Testis (tissue), 3 donors: Measurements from ENCODE around the gene CA6. TPM values are rescaled to one million over a fixed set of nuclear protein-coding genes. Genes with fewer than 3 reads are reported as not detected.

Experiments used
- DNase-seq: peaks from one replicate; pipeline ENCODE4 v3.0.0-alpha.2; 2019
- H3K27ac ChIP-seq, 2 donors: fragments of 200-600 bp; sonication (generic); one replicate each; pipeline ENCODE4 v1.5.1; 2019
- H3K27me3 ChIP-seq: fragments of 200-600 bp; sonication (generic); one replicate; pipeline ENCODE4 v1.5.1; 2019
- H3K36me3 ChIP-seq: fragments of 200-600 bp; sonication (generic); one replicate; pipeline ENCODE4 v1.5.1; 2017; ENCODE audit warnings: low read depth; ENCODE audit errors: missing control alignments
- H3K4me1 ChIP-seq: fragments of 200-600 bp; sonication (generic); one replicate; pipeline ENCODE4 v1.5.1; 2019
- H3K4me3 ChIP-seq, 2 donors: fragments of 200-600 bp; sonication (generic); one replicate each; pipeline ENCODE4 v1.5.1; 2017 to 2019
- H3K9me3 ChIP-seq: fragments of 200-600 bp; sonication (generic); one replicate; pipeline ENCODE4 v1.5.1; 2017
- POLR2A ChIP-seq: fragments of 450-650 bp; IDR thresholded peaks from one replicate; pipeline ENCODE4 v1.6.1; 2017; ENCODE audit warnings: antibody characterized with exemption, mild to moderate bottlenecking, moderate library complexity
- WGBS, 2 donors: methylation state at CpG; one replicate each; pipeline ENCODE4 v1.1.5; 2018; 5-methylcytosine and 5-hydroxymethylcytosine counted together
- intact Hi-C: fragments of 100-400 bp; cut with DNase I; formaldehyde crosslinking; loops from one replicate; pipeline ENCODE4 v1.15.1; 2023; ENCODE audit warnings: low total_unique reads
- polyA plus RNA-seq: library from polyadenylated mRNA; stranded (reverse); fragments of 350-450 nt; fragmentation: Illumina TruSeq; extraction: RNeasy Lipid Tissue Mini Kit (QIAGEN cat#74804); gene quantifications from one replicate; pipeline ENCODE4 v1.2.3, GENCODE V29; 2014; ENCODE audit warnings: low read depth, low replicate concordance; ENCODE audit not compliant: insufficient read depth
- total RNA-seq, 2 donors: library from RNA; depleted of rRNA; stranded (reverse); fragments of >200 nt; gene quantifications; one replicate each; pipeline ENCODE4 v1.2.3, GENCODE V29; 2016
- TF ChIP-seq, protein P1 (sequence below), 3 experiments: fragments of 450-650 bp in 2 of 3; fragments of 200-600 bp in 1 of 3; sonication (generic) in 1 of 3; IDR thresholded peaks; one replicate each; pipeline ENCODE4 v1.5.1; 2016 to 2019; ENCODE audit warnings: antibody characterized with exemption in 3 of 3, mild to moderate bottlenecking in 2 of 3, moderate library complexity in 1 of 3

Gene CA6
- total and polyA plus RNA-seq, 3 donors from 2014 or later, result 0.68 TPM; not detected in 2

DNA sequence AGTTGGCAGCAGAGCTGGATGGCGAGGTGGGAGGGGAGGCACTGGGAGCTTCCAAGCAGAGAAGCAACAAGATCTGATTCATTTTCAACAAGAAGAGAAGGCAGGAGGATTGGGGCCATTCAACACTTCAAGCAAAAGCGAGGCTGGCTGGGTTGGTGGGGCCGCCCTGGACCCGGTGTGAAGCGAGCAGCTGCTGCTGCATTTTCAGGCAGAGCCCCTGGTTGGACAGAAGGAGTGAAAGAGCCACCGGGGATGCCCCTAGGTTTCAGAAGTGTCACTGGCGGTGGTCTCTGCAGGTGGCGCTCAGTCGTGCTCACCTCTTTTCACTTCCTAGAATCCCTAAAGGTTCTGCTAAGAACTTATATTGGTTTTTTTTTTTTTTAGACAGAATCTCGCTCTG is 62.6 kb downstream of the CA6 start:
- TF ChIP-seq POLR2A, result no peak
- TF ChIP-seq, protein P1, sequence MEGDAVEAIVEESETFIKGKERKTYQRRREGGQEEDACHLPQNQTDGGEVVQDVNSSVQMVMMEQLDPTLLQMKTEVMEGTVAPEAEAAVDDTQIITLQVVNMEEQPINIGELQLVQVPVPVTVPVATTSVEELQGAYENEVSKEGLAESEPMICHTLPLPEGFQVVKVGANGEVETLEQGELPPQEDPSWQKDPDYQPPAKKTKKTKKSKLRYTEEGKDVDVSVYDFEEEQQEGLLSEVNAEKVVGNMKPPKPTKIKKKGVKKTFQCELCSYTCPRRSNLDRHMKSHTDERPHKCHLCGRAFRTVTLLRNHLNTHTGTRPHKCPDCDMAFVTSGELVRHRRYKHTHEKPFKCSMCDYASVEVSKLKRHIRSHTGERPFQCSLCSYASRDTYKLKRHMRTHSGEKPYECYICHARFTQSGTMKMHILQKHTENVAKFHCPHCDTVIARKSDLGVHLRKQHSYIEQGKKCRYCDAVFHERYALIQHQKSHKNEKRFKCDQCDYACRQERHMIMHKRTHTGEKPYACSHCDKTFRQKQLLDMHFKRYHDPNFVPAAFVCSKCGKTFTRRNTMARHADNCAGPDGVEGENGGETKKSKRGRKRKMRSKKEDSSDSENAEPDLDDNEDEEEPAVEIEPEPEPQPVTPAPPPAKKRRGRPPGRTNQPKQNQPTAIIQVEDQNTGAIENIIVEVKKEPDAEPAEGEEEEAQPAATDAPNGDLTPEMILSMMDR (IDR thresholded peaks at IDR 0.05), result no peak

DNA sequence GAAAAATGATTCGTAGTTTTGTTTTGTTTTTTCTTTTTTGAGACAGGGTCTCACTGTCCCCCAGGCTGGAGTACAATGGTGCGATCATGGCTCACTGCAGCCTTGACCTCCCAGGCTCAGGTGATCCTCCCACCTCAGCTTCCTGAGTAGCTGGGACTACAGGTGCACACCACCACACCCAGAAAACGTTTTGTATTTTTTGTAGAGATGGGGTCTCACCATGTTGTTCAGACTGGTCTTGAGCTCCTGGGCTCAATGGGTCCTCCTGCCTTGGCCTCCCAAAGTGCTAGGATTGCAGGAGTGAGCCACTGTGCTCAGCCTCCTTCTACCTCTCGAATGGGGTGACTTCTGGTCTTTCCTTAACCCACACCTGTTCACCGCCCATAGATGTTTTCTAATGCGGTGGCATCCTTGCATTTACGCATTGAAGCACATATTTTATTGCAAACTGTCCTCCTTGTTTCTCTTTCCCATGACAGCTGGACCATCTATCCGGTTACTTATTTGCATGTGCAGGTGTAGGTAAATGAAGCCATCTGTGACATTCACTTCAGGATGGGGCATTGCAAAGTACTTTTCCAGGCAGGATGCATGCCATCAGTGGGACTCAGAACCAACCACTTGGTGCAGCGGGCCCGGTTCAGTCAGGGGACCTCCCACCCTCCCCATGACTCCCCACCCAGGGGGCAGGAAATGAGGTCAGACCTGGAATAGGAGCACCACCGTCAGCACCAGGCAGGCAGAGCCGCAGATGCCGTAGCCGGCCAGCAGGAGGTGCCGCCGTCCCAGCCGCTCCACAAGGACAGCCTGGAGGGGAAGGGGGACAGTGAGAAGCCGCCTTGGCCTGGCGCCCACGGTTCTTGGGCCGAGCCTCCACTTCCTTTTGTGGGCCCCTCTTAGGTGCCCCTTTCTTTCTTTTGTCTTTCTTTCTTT is 64.0 kb downstream of the CA6 start:
- TF ChIP-seq, protein P1 (IDR thresholded peaks at IDR 0.05), result peak in 2 of 3 experiments; percentile 38 to 56
- TF ChIP-seq POLR2A, result no peak
- intact Hi-C loops, result loop anchor here (10.0 kb wide), 1 partner anchor 85 kb away; no protein-coding TSS in a partner anchor
- no peaks in the 10 kb centered on the region for H3K27me3 ChIP-seq
- WGBS, 2 donors, result 69 to 85% methylated on average over 19 to 21 of the region's 21 CpGs
- no peak for DNase-seq
- no peaks in the 10 kb centered on the region for H3K36me3 ChIP-seq
- no peaks in the 10 kb centered on the region for H3K4me1 ChIP-seq
- no peak overlapping the region for H3K4me3 ChIP-seq
- H3K27ac ChIP-seq, result no peak overlapping the region
- no peaks in the 10 kb centered on the region for H3K9me3 ChIP-seq

More for the DNA sequence above, 62.6 kb downstream of the CA6 start:
- Histone ChIP-seq H3K27ac (no peak overlapping the region), H3K4me3 (no peak overlapping the region), H3K36me3 (no peaks in the 10 kb centered on the region), H3K27me3 (no peaks in the 10 kb centered on the region), H3K4me1 (no peaks in the 10 kb centered on the region), H3K9me3 (no peaks in the 10 kb centered on the region)
- intact Hi-C loops, result loop anchor here (10.0 kb wide), 1 partner anchor 87 kb away; no protein-coding TSS in a partner anchor
- no peak for DNase-seq
- 93% methylated on average over 10 of the region's 10 CpGs for WGBS, 2 donors

DNA sequence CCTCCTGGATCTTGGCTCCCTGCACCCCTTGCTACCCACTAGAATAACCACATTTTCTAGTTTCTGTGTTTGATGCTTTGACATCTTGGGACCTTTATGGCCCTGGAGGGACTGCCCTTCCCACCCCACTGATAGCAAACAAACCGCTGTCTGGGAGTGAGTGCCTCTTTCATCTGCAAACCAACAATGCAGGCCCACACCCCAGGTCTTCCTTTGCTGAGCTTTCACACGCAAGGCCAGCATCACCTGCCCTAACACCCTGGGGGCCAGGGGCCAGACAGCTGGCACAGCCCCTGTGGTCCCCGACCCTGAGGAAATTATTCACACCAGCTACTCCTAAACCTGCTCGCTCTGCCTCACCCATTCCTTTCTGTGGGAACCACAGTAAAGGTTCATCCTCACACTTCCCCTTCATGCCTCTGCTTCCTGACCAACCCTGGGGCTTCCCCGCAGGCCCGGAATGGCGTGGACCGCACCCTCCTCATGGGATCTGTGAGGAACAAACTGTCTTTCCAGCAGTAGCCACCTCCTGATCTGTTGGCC is 65.2 kb downstream of the CA6 start:
- TF ChIP-seq, protein P1 (IDR thresholded peaks at IDR 0.05), result no peak
- TF ChIP-seq POLR2A, result no peak
- intact Hi-C loops, result no loop called here

DNA sequence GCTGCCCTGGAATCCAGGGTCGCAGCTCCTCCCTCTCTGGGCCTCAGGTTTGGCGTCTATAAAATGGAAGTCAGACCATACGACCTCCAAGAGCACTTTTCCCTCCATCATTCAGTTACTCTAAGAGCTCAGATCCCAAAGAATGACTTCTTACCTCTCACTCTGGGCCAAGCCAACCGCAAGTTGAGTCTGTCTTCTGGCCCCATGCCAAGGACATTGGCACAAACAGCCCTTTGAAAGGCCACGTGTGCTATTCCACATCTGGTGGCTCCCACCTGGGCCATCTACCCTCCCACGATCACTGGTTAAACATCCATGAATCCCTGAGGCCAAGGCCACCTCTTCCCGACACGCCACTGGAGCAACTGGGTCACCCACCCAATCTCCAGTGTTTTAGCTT is 68.2 kb downstream of the CA6 start:
- WGBS, 2 donors, result 57 to 80% methylated on average over 8 of the region's 8 CpGs
- Histone ChIP-seq H3K27me3 (no peaks in the 10 kb centered on the region), H3K27ac (no peak overlapping the region), H3K4me1 (no peaks in the 10 kb centered on the region), H3K9me3 (no peaks in the 10 kb centered on the region), H3K4me3 (no peak overlapping the region), H3K36me3 (no peaks in the 10 kb centered on the region)
- TF ChIP-seq, protein P1 (IDR thresholded peaks at IDR 0.05), result no peak
- TF ChIP-seq POLR2A, result no peak
- intact Hi-C loops, result no loop called here
- DNase-seq, result no peak

More for the DNA sequence above, 65.2 kb downstream of the CA6 start:
- H3K27ac ChIP-seq, result no peak overlapping the region
- WGBS, 2 donors, result 60 to 70% methylated on average over 8 of the region's 8 CpGs
- no peaks in the 10 kb centered on the region for H3K9me3 ChIP-seq
- peak; percentile 61 for DNase-seq
- no peak overlapping the region for H3K4me3 ChIP-seq
- no peaks in the 10 kb centered on the region for H3K27me3 ChIP-seq
- no peaks in the 10 kb centered on the region for H3K4me1 ChIP-seq
- no peaks in the 10 kb centered on the region for H3K36me3 ChIP-seq
